ENCODE data around the gene PJVK.
A peak's percentile ranks its signal among the peaks of the same experiment; 100 is the strongest.

PJVK gene

DNA sequence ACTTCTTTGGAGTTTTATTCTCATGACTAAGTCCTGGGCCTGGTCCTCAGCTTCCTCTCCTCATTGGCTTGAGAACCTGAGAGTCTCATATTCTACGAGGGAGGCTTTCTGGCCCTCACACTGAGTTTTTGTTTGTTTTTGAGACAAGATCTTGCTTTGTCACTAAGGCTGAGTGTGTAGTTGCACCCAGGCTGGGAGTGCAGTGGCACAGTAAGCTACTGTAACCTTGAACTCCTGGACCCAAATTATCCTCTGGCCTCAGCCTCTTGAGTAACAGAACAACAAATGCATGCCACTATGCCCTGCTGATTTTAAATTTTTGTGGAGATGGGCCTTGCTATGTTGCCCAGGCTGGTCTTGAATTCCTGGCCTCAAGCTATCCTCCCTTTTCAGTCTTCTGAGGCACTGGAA is 22.8 kb upstream of the PJVK start:
- no peaks in the 10 kb centered on the region for H3K27me3 ChIP-seq (ENCODE audit: control insufficient read depth, insufficient read depth, low read length, poor library complexity, severe bottlenecking)
- H3K4me1 ChIP-seq (ENCODE audit: control insufficient read depth, insufficient read depth, low read length), result no peaks in the 10 kb centered on the region
- WGBS, 2 experiments, result 87 to 97% methylated on average over 1 of the region's 1 CpG
- peaks cover 3% of the 10 kb centered on the region for H3K9me3 ChIP-seq (ENCODE audit: control insufficient read depth, low read length)
- H3K36me3 ChIP-seq (ENCODE audit: control insufficient read depth, insufficient read depth, low read length), result peaks cover 17% of the 10 kb centered on the region
- no peak overlapping the region for H3K4me3 ChIP-seq (ENCODE audit: insufficient read depth, low read depth, low read length)
- no peak overlapping the region for H3K27ac ChIP-seq (ENCODE audit: insufficient read depth, low read depth, low read length, poor library complexity, severe bottlenecking)

DNA sequence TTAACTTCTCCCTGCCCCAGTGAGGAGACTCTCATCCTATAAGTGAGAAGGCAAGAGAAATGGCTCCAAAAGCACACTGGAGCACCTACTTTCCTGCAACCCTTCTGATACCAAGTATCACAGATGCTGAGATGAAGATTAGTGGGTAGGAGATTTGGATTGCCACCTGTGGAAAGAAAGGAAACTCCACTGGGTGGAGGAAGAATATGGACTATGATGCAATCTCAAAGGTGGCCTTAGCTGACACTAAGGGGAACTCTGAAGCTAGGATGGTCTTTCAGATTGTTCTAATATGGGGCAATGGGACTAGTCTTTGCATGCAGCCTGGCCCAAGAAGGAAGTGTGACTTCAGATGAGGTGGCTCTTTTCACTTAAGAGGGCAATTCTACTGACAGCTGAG is 21.8 kb upstream of the PJVK start:
- Histone ChIP-seq H3K36me3 (ENCODE audit: control insufficient read depth, insufficient read depth, low read length) (peaks cover 17% of the 10 kb centered on the region), H3K9me3 (ENCODE audit: control insufficient read depth, low read length) (peaks cover 3% of the 10 kb centered on the region), H3K27me3 (ENCODE audit: control insufficient read depth, insufficient read depth, low read length, poor library complexity, severe bottlenecking) (no peaks in the 10 kb centered on the region), H3K4me3 (ENCODE audit: insufficient read depth, low read depth, low read length) (no peak overlapping the region), H3K4me1 (ENCODE audit: control insufficient read depth, insufficient read depth, low read length) (no peaks in the 10 kb centered on the region), H3K27ac (ENCODE audit: insufficient read depth, low read depth, low read length, poor library complexity, severe bottlenecking) (no peak overlapping the region)

DNA sequence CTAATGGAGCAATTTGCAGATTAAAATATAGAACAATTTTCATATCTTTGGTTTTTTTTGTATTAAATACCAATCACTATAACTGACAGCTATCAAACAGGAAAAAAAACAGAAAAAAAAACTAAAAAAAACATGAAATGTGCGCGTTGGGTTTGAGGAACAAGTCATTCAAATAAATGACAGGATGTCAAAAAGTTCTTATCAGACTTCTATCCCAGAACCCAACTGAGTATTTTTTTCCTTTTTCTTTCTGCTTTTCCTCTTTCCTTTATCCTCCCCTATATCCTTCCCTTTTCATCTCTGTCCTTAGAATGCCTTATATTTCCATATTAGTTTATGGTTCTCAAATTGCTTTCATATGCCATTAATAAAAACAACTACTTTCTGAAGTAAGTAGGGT is 14.5 kb upstream of the PJVK start:
- WGBS, 2 experiments, result 100% methylated on average over 2 of the region's 2 CpGs
- H3K9me3 ChIP-seq (ENCODE audit: control insufficient read depth, low read length), result no peaks in the 10 kb centered on the region
- no peak overlapping the region for H3K4me3 ChIP-seq (ENCODE audit: insufficient read depth, low read depth, low read length)
- no peaks in the 10 kb centered on the region for H3K27me3 ChIP-seq (ENCODE audit: control insufficient read depth, insufficient read depth, low read length, poor library complexity, severe bottlenecking)
- peaks cover 30% of the 10 kb centered on the region for H3K36me3 ChIP-seq (ENCODE audit: control insufficient read depth, insufficient read depth, low read length)
- no peaks in the 10 kb centered on the region for H3K4me1 ChIP-seq (ENCODE audit: control insufficient read depth, insufficient read depth, low read length)
- H3K27ac ChIP-seq (ENCODE audit: insufficient read depth, low read depth, low read length, poor library complexity, severe bottlenecking), result no peak overlapping the region

DNA sequence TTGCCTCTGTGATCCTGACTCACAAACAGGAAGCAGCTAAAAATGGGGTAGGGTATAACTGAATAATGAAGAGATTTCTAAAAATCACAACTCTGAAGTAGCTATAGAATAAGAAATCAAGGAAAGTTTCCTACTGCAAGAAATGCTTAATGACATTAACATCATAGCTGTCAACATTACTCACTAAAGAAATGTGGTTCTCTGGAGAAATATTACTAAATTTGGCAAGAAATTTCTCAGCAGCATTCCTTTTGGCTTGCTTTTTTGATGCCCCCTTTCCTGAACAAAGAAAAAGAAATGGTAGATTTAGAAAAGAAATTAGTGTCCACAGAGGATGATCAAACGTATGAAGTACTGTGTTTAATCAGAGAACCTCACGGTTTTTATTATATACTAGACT is 9.8 kb upstream of the PJVK start:
- Histone ChIP-seq H3K27me3 (ENCODE audit: control insufficient read depth, insufficient read depth, low read length, poor library complexity, severe bottlenecking) (no peaks in the 10 kb centered on the region), H3K36me3 (ENCODE audit: control insufficient read depth, insufficient read depth, low read length) (peaks cover 34% of the 10 kb centered on the region), H3K9me3 (ENCODE audit: control insufficient read depth, low read length) (no peaks in the 10 kb centered on the region), H3K4me3 (ENCODE audit: insufficient read depth, low read depth, low read length) (no peak overlapping the region), H3K4me1 (ENCODE audit: control insufficient read depth, insufficient read depth, low read length) (no peaks in the 10 kb centered on the region), H3K27ac (ENCODE audit: insufficient read depth, low read depth, low read length, poor library complexity, severe bottlenecking) (no peak overlapping the region)
- 80 to 100% methylated on average over 1 to 2 of the region's 2 CpGs for WGBS, 2 experiments

DNA sequence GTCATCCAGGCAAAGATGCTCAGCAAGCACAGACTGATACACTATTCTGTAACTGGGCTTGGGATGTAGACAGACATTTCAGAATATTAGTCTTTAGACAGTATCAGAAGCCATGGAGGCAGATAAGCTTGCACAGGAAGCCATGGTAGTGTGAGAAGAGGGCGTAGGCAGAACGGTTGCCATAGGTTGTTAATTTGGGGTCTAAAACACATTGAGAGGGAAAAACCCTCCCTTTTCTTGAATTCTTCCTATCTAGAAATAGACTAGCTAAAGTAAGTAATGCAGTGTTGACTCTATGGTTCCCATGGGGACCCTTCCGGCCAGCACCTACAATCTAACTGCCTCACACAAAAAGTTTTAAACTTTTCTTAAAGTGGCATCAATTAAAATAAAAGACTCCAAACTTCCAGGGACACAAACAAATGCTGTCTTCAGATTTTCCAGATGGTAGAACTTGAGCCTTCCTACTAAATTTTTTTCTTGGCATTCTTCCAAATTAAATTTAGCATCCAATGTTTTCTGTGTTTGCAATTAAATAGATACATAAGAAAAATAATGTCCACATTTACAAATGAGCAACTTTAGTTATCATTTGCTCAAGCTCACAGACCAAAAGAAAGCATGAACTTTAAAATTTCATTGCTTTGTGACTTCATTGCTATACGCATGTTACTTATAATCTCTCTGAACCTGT is 2.1 kb upstream of the PJVK start:
- H3K27ac ChIP-seq (ENCODE audit: insufficient read depth, low read depth, low read length, poor library complexity, severe bottlenecking), result no peak overlapping the region
- H3K9me3 ChIP-seq (ENCODE audit: control insufficient read depth, low read length), result no peaks in the 10 kb centered on the region
- H3K27me3 ChIP-seq (ENCODE audit: control insufficient read depth, insufficient read depth, low read length, poor library complexity, severe bottlenecking), result no peaks in the 10 kb centered on the region
- peaks cover 34% of the 10 kb centered on the region for H3K36me3 ChIP-seq (ENCODE audit: control insufficient read depth, insufficient read depth, low read length)
- 94 to 97% methylated on average over 3 of the region's 4 CpGs for WGBS, 2 experiments
- peaks cover 15% of the 10 kb centered on the region for H3K4me1 ChIP-seq (ENCODE audit: control insufficient read depth, insufficient read depth, low read length)
- H3K4me3 ChIP-seq (ENCODE audit: insufficient read depth, low read depth, low read length), result peak overlapping the region; percentile 73

DNA sequence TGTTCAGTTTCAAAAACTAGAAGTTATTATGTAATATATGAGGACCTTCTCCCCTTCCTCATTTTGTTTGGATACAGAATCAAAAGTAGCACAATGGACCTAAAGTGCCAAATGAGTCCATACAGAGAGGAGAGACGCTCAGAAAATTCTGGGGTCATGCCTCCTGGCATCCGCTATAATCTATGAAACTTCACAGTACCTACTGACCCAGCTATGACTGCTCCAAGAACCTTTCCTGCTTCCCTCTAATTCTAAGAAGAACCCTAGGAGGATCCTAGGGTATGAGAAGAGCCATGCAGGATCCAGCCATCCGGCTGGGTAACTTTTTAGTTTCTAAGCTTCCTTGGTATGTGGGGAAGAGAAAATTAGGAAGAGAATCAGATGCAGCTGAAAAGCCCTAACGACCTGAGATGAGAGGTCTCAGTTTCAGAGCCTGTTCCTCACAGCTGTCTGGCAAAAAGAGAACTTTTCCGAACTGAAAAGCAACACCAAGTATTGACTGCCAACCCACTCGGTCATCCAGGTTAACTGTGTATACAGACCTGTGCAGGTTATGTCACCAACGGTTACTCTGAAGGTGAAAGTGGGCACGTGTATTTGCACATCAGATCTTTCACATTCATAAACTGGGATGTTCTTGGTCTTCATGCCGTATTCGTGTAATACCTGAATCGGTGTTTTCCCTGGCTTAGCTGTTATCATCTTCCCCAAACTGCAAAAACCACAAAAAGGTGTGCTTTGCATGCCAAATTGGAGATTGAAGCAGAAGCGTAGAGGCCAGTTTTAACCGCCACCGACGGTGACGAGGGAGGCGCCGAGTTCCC is 1.3 kb upstream of the PJVK start:
- H3K4me1 ChIP-seq (ENCODE audit: control insufficient read depth, insufficient read depth, low read length), result peaks cover 15% of the 10 kb centered on the region
- WGBS, 2 experiments, result 27 to 30% methylated on average over 18 of the region's 18 CpGs
- H3K27me3 ChIP-seq (ENCODE audit: control insufficient read depth, insufficient read depth, low read length, poor library complexity, severe bottlenecking), result no peaks in the 10 kb centered on the region
- H3K9me3 ChIP-seq (ENCODE audit: control insufficient read depth, low read length), result no peaks in the 10 kb centered on the region
- peak overlapping the region; percentile 73 for H3K4me3 ChIP-seq (ENCODE audit: insufficient read depth, low read depth, low read length)
- peaks cover 28% of the 10 kb centered on the region for H3K36me3 ChIP-seq (ENCODE audit: control insufficient read depth, insufficient read depth, low read length)
- H3K27ac ChIP-seq (ENCODE audit: insufficient read depth, low read depth, low read length, poor library complexity, severe bottlenecking), result peak overlapping the region; percentile 100

DNA sequence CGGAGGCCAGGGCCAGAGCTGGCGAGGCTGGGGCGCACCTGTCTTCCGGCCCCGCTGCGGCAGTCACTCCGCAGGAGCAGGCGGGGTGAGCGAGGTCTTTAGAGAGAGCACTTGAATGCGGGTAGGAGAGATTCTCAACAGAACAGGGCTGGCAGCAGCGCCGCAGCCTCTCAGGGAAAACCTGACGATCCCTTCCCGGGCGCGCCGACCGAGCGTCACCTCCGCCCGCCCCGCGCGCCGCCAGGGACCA is 729 bp upstream of the PJVK start:
- Histone ChIP-seq H3K27me3 (ENCODE audit: control insufficient read depth, insufficient read depth, low read length, poor library complexity, severe bottlenecking) (no peaks in the 10 kb centered on the region), H3K27ac (ENCODE audit: insufficient read depth, low read depth, low read length, poor library complexity, severe bottlenecking) (peak overlapping the region; percentile 100), H3K36me3 (ENCODE audit: control insufficient read depth, insufficient read depth, low read length) (peaks cover 22% of the 10 kb centered on the region), H3K4me1 (ENCODE audit: control insufficient read depth, insufficient read depth, low read length) (peaks cover 15% of the 10 kb centered on the region), H3K4me3 (ENCODE audit: insufficient read depth, low read depth, low read length) (peak overlapping the region; percentile 73), H3K9me3 (ENCODE audit: control insufficient read depth, low read length) (no peaks in the 10 kb centered on the region)
- 1% methylated on average over 25 of the region's 25 CpGs for WGBS, 2 experiments

DNA sequence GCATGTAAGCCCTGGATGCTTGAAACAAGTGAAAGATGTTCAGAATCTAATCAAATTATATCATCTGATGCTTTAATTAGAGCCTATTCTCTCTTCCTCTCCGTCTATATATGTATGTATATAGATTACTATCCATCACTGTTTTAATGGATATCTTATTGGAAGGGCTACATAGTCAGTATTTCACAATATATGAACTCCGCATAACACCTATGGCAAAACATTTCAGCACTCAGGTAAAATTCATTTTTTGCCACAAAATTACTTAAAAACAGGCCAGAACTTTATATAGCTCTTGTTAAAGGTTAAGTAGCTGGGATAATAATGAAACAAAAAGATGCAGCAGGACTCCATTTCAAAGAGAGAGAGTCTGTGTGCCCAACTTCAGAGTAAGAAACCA is 1.2 kb downstream of the PJVK start:
- no peak overlapping the region for H3K27ac ChIP-seq (ENCODE audit: insufficient read depth, low read depth, low read length, poor library complexity, severe bottlenecking)
- H3K4me3 ChIP-seq (ENCODE audit: insufficient read depth, low read depth, low read length), result no peak overlapping the region
- H3K36me3 ChIP-seq (ENCODE audit: control insufficient read depth, insufficient read depth, low read length), result peaks cover 11% of the 10 kb centered on the region
- H3K4me1 ChIP-seq (ENCODE audit: control insufficient read depth, insufficient read depth, low read length), result peaks cover 15% of the 10 kb centered on the region
- no CpG with 5 or more reads among the region's 2 CpGs for WGBS, 2 experiments
- no peaks in the 10 kb centered on the region for H3K9me3 ChIP-seq (ENCODE audit: control insufficient read depth, low read length)
- no peaks in the 10 kb centered on the region for H3K27me3 ChIP-seq (ENCODE audit: control insufficient read depth, insufficient read depth, low read length, poor library complexity, severe bottlenecking)

DNA sequence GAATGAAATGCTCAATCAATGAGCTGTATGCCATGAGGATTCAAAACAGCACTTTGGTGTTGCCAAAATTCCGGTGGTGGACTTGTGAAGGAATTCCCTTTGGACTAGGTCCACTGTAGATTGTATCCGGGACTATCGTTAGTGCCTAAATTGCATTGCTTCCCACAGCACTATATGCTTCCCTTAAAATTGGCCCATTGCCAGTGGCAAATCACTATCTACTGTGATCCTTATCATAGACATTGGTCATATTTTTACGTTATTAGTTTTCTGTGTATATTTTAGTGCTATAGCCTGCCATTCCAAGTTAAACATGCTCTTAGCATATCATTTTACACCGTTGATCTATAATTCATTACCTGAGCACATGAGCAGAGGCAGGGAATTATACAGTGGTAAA is 1.7 kb downstream of the PJVK start:
- Histone ChIP-seq H3K4me1 (ENCODE audit: control insufficient read depth, insufficient read depth, low read length) (peaks cover 15% of the 10 kb centered on the region), H3K9me3 (ENCODE audit: control insufficient read depth, low read length) (no peaks in the 10 kb centered on the region), H3K4me3 (ENCODE audit: insufficient read depth, low read depth, low read length) (no peak overlapping the region), H3K36me3 (ENCODE audit: control insufficient read depth, insufficient read depth, low read length) (peaks cover 8% of the 10 kb centered on the region), H3K27me3 (ENCODE audit: control insufficient read depth, insufficient read depth, low read length, poor library complexity, severe bottlenecking) (no peaks in the 10 kb centered on the region), H3K27ac (ENCODE audit: insufficient read depth, low read depth, low read length, poor library complexity, severe bottlenecking) (no peak overlapping the region)
- WGBS, 2 experiments, result 93 to 99% methylated on average over 3 to 5 of the region's 5 CpGs

DNA sequence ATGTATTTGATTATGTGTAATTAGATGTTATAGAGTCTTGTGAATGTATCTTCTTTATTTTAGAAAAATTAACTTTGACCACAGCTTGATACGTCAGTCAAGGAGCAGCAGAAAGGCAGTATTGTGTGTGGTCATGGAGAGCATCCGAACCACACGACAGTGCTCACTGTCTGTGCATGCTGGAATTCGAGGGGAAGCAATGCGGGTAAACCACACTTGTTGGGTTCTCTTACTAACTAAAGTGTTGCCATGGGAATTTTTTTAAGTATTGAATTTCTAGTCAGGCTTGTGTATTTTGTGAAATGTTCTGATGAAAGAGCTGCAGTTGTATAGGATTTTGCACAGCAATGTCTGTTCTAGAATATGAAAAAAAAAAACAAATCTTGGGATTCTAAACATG is 4.8 kb downstream of the PJVK start:
- H3K27me3 ChIP-seq (ENCODE audit: control insufficient read depth, insufficient read depth, low read length, poor library complexity, severe bottlenecking), result no peaks in the 10 kb centered on the region
- no peak overlapping the region for H3K4me3 ChIP-seq (ENCODE audit: insufficient read depth, low read depth, low read length)
- H3K9me3 ChIP-seq (ENCODE audit: control insufficient read depth, low read length), result no peaks in the 10 kb centered on the region
- WGBS, 2 experiments, result 94 to 95% methylated on average over 5 of the region's 5 CpGs
- H3K36me3 ChIP-seq (ENCODE audit: control insufficient read depth, insufficient read depth, low read length), result no peaks in the 10 kb centered on the region
- no peak overlapping the region for H3K27ac ChIP-seq (ENCODE audit: insufficient read depth, low read depth, low read length, poor library complexity, severe bottlenecking)
- H3K4me1 ChIP-seq (ENCODE audit: control insufficient read depth, insufficient read depth, low read length), result no peaks in the 10 kb centered on the region
